Stromal cell of bone marrow (primary cell): Measurements from ENCODE around the gene SMCO4.
"Not testable (repeated sequence)": the region's sequence is repeated elsewhere in the genome, so short reads cannot be mapped to it uniquely, and the experiment has no call there.

Experiments used
- DNase-seq: peaks from one replicate; pipeline ENCODE4 v3.0.0-alpha.2; 2012; ENCODE audit warnings: low read depth

SMCO4 gene

DNA sequence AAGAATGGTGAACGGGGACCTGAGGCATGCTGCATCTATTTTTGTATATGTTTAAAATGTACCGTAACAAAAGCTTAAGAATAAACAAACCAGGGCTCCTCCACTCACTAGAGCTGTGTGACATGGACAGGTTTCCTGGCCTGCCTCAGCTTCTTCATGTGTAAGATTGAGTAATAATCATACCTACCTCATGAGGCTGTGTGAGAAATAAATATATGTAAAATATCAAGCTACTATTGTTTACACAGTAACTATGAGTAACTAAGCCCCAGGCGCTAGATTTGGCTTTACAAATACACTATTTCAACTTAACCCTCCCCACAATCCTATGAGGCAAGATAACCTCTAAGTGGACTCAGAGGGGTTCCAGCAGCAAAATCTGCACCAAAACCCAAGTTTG, 66.4 kb downstream of the SMCO4 start:
- DNase-seq, result peak; percentile 4

DNA sequence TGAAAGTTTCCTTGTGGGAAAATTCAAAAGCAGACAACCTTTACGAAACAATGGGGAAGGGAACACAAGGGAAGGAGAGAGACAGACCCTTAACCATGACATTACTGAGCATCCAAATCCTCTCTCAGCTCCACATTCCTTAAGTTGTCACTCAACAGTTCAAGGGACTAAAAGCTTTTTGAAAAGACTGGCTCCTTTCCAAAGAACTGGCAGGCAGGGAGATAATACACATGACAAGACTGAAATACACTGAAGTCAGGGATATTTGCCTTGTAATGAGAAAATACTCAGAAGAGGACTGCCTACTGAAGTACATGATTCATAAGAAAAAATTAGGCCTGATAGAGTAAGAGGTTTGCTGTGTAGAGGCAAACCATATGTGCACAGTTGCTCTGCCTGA, 69.1 kb downstream of the SMCO4 start:
- no peak for DNase-seq

DNA sequence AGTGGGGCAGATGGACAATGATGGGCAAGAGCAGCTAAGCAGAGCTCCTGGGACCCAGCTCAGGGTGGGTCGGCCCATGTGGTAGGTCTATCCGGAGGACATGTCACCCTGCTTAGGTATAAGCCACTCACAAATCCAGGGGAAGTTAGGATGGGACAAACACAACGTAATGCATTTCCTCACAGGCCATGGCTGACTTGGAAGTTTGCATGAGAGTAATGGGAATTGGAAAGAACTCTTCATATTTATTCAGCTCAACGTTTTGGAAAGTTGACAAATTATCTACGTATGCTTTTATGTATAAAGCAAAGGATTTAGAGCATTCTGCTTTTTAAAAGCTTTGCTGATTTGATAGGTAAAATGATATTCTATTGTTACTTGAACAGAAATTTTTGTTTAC, 74.9 kb downstream of the SMCO4 start:
- no peak for DNase-seq

DNA sequence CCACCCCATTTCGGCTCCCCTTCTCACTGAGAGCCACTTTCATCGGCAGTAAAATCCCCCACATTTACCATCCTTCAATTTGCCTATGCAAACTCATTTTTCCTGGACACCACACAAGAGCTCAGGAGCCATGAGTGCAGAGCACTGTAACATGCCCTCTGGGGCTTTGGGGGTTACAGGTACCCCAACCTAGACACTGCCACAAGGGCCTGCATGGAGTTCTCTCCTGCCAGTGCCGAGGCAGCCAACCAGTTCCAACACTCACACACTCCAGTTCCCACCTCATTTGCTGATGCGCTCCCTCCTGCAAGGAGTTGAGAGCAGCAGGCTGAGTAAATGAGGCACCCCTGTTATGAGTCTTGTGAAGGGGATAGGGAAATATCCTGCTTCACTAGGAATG, 76.1 kb downstream of the SMCO4 start:
- DNase-seq, result no peak

DNA sequence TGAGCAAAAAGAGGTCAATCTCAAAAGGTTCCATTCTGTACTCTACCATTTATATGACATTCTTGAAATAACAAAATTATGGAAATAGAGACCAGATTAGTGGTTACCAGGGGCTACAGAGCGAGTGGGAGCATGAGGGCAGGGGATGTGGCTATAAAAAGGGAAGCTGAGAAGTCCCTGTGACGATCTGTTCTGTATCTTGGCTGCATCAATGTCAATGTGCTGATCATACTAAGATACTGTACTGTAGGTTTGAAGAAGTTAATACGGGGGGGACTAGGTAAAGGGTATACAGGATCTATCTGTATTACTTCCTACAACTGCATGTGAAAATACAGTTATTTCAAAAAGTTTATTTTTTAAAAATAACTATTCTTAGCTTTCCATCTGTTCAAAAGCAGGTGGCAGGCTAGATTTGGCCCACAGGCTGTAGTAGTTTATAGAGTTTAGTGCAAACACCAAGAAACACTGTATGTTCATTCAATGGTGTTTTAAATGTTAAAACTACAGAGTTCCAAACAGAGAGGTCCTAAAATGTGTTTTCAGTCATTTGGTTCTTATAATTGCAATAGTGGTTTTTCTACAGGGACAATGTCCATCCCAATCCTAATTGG, 78.2 kb downstream of the SMCO4 start:
- no peak for DNase-seq

DNA sequence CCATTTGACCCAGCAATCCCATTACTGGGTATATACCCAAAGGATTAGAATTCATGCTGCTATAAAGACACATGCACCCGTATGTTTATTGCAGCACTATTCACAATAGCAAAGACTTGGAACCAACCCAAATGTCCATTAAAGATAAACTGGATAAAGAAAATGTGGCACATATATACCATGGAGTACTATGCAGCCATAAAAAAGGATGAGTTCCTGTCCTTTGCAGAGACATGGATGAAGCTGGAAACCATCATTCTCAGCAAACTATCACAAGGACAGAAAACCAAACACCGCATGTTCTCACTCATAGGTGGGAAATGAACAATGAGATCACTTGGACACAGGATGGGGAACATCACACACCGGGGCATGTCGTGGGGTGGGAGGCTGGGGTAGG, 79.5 kb downstream of the SMCO4 start:
- not testable (repeated sequence) for DNase-seq

DNA sequence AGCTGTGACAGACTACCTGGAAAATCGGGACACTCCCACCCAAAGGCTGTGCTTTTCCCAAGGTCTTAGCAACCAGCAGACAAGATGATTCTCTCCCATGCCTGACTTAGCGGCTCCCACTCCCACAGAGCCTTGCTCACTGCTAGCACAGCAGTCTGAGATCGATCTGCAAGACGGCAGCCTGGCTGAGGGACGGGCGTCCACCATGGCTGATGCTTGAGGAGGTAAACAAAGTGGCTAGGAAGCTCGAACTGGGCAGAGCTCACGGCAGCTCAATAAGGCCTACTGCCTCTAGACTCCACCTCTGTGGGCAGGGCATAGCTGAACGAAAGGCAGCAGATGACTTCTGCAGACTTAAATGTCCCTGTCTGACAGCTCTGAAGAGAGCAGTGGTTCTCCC, 84.9 kb downstream of the SMCO4 start:
- DNase-seq, result no peak

DNA sequence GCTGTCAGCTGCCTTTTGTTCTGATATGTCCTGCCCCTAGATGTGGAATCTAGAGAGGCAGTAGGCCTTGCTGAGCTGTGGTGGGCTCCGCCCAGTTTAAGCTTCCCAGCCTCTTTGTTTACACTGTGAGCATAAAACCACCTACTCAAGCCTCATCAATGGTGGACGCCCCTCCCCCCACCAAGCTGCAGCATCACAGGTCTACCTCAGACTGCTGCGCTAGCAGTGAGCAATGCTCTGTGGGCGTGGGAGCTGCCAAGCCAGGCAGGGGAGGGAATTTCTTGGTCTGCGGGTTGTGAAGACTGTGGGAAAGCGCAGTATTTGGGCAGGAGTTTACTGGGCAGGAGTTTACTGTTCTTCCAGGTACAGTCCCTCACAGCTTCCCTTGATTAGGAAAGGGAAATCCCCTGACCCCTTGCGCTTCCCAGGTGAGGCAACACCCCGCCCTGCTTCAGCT, 98.5 kb downstream of the SMCO4 start:
- no peak for DNase-seq

DNA sequence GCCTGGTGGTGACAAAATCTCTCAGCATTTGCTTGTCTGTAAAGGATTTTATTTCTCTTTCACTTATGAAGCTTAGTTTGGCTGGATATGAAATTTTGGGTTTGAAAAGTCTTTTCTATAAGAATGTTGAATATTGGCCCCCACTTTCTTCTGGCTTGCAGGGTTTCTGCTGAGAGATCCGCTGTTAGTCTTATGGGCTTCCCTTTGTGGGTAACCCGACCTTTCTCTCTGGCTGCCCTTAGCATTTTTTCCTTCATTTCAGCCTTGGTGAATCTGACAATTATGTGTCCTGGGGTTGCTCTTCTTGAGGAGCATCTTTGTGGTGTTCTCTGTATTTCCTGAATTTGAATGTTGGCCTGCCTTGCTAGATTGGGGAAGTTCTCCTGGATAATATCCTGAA, 100.0 kb downstream of the SMCO4 start:
- not testable (repeated sequence) for DNase-seq

DNA sequence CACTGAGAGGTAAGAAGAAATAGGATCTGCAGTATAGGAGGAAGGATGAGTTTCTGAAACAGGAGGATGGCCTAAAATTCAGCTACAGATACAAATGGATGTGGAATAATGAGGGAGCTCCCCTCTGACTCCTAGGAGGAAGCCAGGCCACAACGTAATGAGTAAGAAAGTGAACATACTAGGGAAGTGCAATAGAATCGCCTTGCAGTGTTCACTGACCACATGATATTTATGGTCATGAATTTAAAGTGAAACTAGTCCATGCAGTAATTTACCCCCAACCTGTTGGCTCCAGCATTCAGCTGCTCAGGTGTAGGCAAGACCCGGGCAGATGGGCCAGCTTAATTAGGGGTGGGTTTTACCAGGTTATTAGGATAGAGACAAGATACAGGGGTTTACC, 110.9 kb downstream of the SMCO4 start:
- no peak for DNase-seq
